Calu3 (cell line): ENCODE measurements around the gene TMEM132E. TPM values are rescaled to one million over a fixed set of nuclear protein-coding genes. Genes with fewer than 3 reads are reported as not detected.
A peak's percentile ranks its signal among the peaks of the same experiment; 100 is the strongest.

Experiments used
- BruUV-seq: library from RNA; stranded (reverse); fragments of 400-500 nt; replicated peaks from 2 replicates; lab custom pipeline; 2021; lab: Mats Ljungman, UMichigan
- CTCF ChIA-PET: fragments of 300-600 bp; sonication (Branson Sonifier 250); formaldehyde crosslinking; loops from one replicate; lab custom pipeline; 2022; ENCODE audit warnings: antibody characterized with exemption; lab: Charles Lee
- DNase-seq: peaks from one replicate; pipeline ENCODE4 v3.0.0; 2022
- H3K27ac Mint-ChIP-seq: one replicate; pipeline ENCODE4 v1.8.0; 2022; ENCODE audit warnings: mixed read lengths; ENCODE audit not compliant: unreplicated experiment
- H3K27me3 Mint-ChIP-seq: one replicate; pipeline ENCODE4 v1.8.0; 2022; ENCODE audit warnings: mixed read lengths; ENCODE audit not compliant: unreplicated experiment
- H3K36me3 Mint-ChIP-seq: one replicate; pipeline ENCODE4 v1.8.0; 2022; ENCODE audit warnings: mild to moderate bottlenecking, moderate library complexity, mixed read lengths; ENCODE audit not compliant: insufficient read depth, unreplicated experiment
- H3K4me1 Mint-ChIP-seq: one replicate; pipeline ENCODE4 v1.8.0; 2022; ENCODE audit warnings: mild to moderate bottlenecking, low read depth, mixed read lengths; ENCODE audit not compliant: unreplicated experiment
- H3K4me3 Mint-ChIP-seq: one replicate; pipeline ENCODE4 v1.8.0; 2022; ENCODE audit warnings: mild to moderate bottlenecking, low read depth, moderate library complexity, mixed read lengths; ENCODE audit not compliant: unreplicated experiment
- H3K9me3 Mint-ChIP-seq: one replicate; pipeline ENCODE4 v1.8.0; 2022; ENCODE audit warnings: low read depth, mixed read lengths; ENCODE audit not compliant: unreplicated experiment
- CTCF ChIP-seq: fragments of 200-600 bp; IDR thresholded peaks from one replicate; pipeline ENCODE4 v1.8.0; 2022; ENCODE audit warnings: antibody characterized with exemption; ENCODE audit not compliant: unreplicated experiment
- intact Hi-C: fragments of 100-400 bp; cut with micrococcal nuclease; formaldehyde crosslinking; loops from one replicate; pipeline ENCODE4 v1.10.0; 2022; ENCODE audit not compliant: unreplicated experiment
- total RNA-seq: library from RNA; stranded (reverse); gene quantifications from 2 replicates; pipeline ENCODE4 v1.2.3, GENCODE V29; 2022

The TMEM132E gene
- total RNA-seq, 1 experiment from 2014 or later: 0.26 TPM

- intact Hi-C loops: no loop called here
- no peak for TF ChIP-seq CTCF
- Mint-ChIP-seq H3K27ac (no peak overlapping the region), H3K4me3 (no peak overlapping the region), H3K36me3 (no peaks in the 10 kb centered on the region), H3K9me3 (no peaks in the 10 kb centered on the region), H3K27me3 (no peaks in the 10 kb centered on the region), H3K4me1 (no peaks in the 10 kb centered on the region)
- no peak for DNase-seq
- BruUV-seq: no TSS peak
- CTCF ChIA-PET: no interaction called here
These were observed 18.1 kb upstream of the TMEM132E start for GRCh38 chr17:34561328-34561727.

DNA sequence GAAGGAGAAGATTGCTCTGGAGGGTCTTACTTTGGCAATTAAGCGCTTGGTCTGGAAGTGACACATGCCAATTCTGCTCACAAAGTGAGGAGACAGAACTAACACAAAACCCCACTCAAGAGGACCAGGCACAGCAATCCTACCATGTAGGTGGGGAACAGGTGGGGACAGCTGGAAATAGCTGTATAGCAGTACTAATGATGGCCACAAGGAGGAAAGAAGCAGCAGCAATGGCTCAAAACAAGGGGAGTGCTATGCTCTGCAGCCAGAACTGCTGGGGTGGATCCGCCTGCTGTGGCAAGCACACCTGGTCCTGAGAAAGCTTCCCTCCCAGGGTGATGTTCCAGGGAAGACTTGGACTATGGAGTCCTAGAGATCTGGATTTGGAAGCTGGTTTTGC is 17.0 kb upstream of the TMEM132E start:
- H3K4me3 Mint-ChIP-seq: no peak overlapping the region
- no peaks in the 10 kb centered on the region for H3K4me1 Mint-ChIP-seq
- intact Hi-C loops: no loop called here
- H3K36me3 Mint-ChIP-seq: no peaks in the 10 kb centered on the region
- CTCF ChIA-PET: no interaction called here
- no TSS peak for BruUV-seq
- no peak for TF ChIP-seq CTCF
- no peaks in the 10 kb centered on the region for H3K9me3 Mint-ChIP-seq
- no peak overlapping the region for H3K27ac Mint-ChIP-seq
- H3K27me3 Mint-ChIP-seq: no peaks in the 10 kb centered on the region
- peak; percentile 13 for DNase-seq

DNA sequence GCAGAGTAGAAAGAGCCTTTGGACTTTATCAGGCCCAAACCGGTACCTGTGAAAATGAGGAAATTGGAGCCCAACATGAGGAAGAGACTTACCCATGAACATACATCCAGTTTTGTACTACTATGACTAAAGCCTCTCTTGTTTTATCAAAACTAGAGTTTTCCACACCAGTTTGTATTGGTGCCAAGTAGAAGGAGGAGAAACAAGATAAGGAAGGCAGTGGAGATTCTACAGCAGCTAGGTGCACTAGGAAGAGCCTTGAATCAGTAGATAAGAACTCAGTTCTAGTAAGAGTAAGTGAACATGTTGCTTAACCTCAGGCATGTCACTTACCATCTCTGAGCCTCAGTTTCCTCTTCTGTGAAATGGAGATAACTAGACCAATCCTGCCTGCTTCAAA is 13.7 kb upstream of the TMEM132E start:
- H3K9me3 Mint-ChIP-seq: no peaks in the 10 kb centered on the region
- no TSS peak for BruUV-seq
- no peaks in the 10 kb centered on the region for H3K36me3 Mint-ChIP-seq
- peaks cover 10% of the 10 kb centered on the region for H3K27me3 Mint-ChIP-seq
- no peaks in the 10 kb centered on the region for H3K4me1 Mint-ChIP-seq
- TF ChIP-seq CTCF: no peak
- H3K4me3 Mint-ChIP-seq: no peak overlapping the region
- no peak overlapping the region for H3K27ac Mint-ChIP-seq
- CTCF ChIA-PET: no interaction called here
- DNase-seq: no peak
- intact Hi-C loops: no loop called here

DNA sequence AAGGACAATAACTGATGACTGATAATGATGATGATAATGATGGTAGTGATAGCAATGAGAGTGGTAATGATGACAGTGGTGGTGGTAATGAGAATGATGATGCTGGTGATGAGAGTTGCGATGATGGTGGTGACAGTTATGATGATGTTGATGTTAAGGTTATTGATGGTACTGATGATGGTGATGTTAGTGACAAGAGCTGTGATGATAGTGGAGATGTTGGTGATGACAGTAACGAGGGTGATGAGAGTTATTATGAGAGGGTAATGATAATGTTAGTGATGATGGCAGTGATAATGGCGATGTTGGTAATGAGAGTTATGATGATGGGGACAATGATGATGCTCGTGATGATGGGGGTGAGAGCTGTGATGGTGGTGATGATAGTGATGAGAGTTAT is 13.2 kb upstream of the TMEM132E start:
- Mint-ChIP-seq H3K36me3 (no peaks in the 10 kb centered on the region), H3K4me3 (no peak overlapping the region), H3K9me3 (no peaks in the 10 kb centered on the region), H3K27me3 (peaks cover 15% of the 10 kb centered on the region), H3K4me1 (no peaks in the 10 kb centered on the region), H3K27ac (no peak overlapping the region)
- no TSS peak for BruUV-seq
- TF ChIP-seq CTCF: no peak
- DNase-seq: no peak
- intact Hi-C loops: no loop called here
- CTCF ChIA-PET: no interaction called here
